Measurements from ENCODE around the gene CX3CR1. TPM values are rescaled to one million over a fixed set of nuclear protein-coding genes. Genes with fewer than 3 reads are reported as not detected.

Gene CX3CR1
- total RNA-seq, 4 donors from 2014 or later = 0.25 to 0.49 (median 0.35) TPM

GRCh38 chr3:39318301-39318700, 38.5 kb upstream of the CX3CR1 start:
- Histone ChIP-seq H3K36me3 (no peaks in the 10 kb centered on the region), H3K27me3 (no peaks in the 10 kb centered on the region), H3K4me1 (no peaks in the 10 kb centered on the region), H3K27ac (no peak overlapping the region), H3K4me3 (no peak overlapping the region), H3K9me3 (no peaks in the 10 kb centered on the region)
- DNase-seq (no peak), ATAC-seq (no peak)
- intact Hi-C loops (cut with DNase I; ENCODE audit: low total_unique reads) (no loop called here), in situ Hi-C loops (cut with MboI; ENCODE audit: low sequenced_read_pairs in 4 of 4) (no loop called here)
- TF ChIP-seq CTCF (IDR thresholded peaks at IDR 0.05 in 4 of 5, conservative IDR thresholded peaks at IDR 0.05 in 1 of 5) = no peak
- no peak for TF ChIP-seq POLR2A (IDR thresholded peaks at IDR 0.05)

- no peak for ATAC-seq
- no peaks in the 10 kb centered on the region for H3K9me3 ChIP-seq
- TF ChIP-seq CTCF (IDR thresholded peaks at IDR 0.05 in 4 of 5, conservative IDR thresholded peaks at IDR 0.05 in 1 of 5) (no peak), POLR2A (IDR thresholded peaks at IDR 0.05) (no peak)
- H3K27ac ChIP-seq = no peak overlapping the region
- in situ Hi-C loops (cut with MboI; ENCODE audit: low sequenced_read_pairs in 4 of 4) (no loop called here), intact Hi-C loops (cut with DNase I; ENCODE audit: low total_unique reads) (no loop called here)
- no peaks in the 10 kb centered on the region for H3K36me3 ChIP-seq
- no peaks in the 10 kb centered on the region for H3K27me3 ChIP-seq
- no peak overlapping the region for H3K4me3 ChIP-seq
- H3K4me1 ChIP-seq = no peaks in the 10 kb centered on the region
- DNase-seq = no peak
These were observed 37.8 kb upstream of the CX3CR1 start for GRCh38 chr3:39317571-39318169.

- no peak for ATAC-seq
- intact Hi-C loops (cut with DNase I; ENCODE audit: low total_unique reads) (no loop called here), in situ Hi-C loops (cut with MboI; ENCODE audit: low sequenced_read_pairs in 4 of 4) (no loop called here)
- TF ChIP-seq CTCF (IDR thresholded peaks at IDR 0.05 in 4 of 5, conservative IDR thresholded peaks at IDR 0.05 in 1 of 5) (no peak), POLR2A (IDR thresholded peaks at IDR 0.05) (no peak)
- Histone ChIP-seq H3K4me1 (no peaks in the 10 kb centered on the region), H3K4me3 (no peak overlapping the region), H3K36me3 (no peaks in the 10 kb centered on the region), H3K27ac (no peak overlapping the region), H3K27me3 (no peaks in the 10 kb centered on the region), H3K9me3 (no peaks in the 10 kb centered on the region)
- no peak for DNase-seq
These were observed 35.6 kb upstream of the CX3CR1 start for GRCh38 chr3:39315420-39315819.

GRCh38 chr3:39313289-39313688, 33.5 kb upstream of the CX3CR1 start:
- H3K36me3 ChIP-seq = no peaks in the 10 kb centered on the region
- H3K4me1 ChIP-seq = no peaks in the 10 kb centered on the region
- H3K4me3 ChIP-seq = no peak overlapping the region
- TF ChIP-seq CTCF (IDR thresholded peaks at IDR 0.05 in 4 of 5, conservative IDR thresholded peaks at IDR 0.05 in 1 of 5) (no peak), POLR2A (IDR thresholded peaks at IDR 0.05) (no peak)
- in situ Hi-C loops (cut with MboI; ENCODE audit: low sequenced_read_pairs in 4 of 4) = no loop called here
- no peaks in the 10 kb centered on the region for H3K27me3 ChIP-seq
- ATAC-seq (no peak), DNase-seq (no peak)
- no peaks in the 10 kb centered on the region for H3K9me3 ChIP-seq
- no peak overlapping the region for H3K27ac ChIP-seq
- intact Hi-C loops (cut with DNase I; ENCODE audit: low total_unique reads) = no loop called here

- in situ Hi-C loops (cut with MboI; ENCODE audit: low sequenced_read_pairs in 4 of 4) (no loop called here), intact Hi-C loops (cut with DNase I; ENCODE audit: low total_unique reads) (no loop called here)
- Histone ChIP-seq H3K9me3 (peaks cover 0 to 12% (median 0%) of the 10 kb centered on the region in 3 donors), H3K4me1 (no peaks in the 10 kb centered on the region), H3K36me3 (no peaks in the 10 kb centered on the region), H3K27ac (no peak overlapping the region), H3K4me3 (no peak overlapping the region), H3K27me3 (peaks cover 0 to 4% (median 0%) of the 10 kb centered on the region in 3 donors)
- no peak for ATAC-seq
- no peak for TF ChIP-seq POLR2A (IDR thresholded peaks at IDR 0.05)
- TF ChIP-seq CTCF (IDR thresholded peaks at IDR 0.05 in 4 of 5, conservative IDR thresholded peaks at IDR 0.05 in 1 of 5) = no peak
- DNase-seq = no peak
These were observed 22.3 kb upstream of the CX3CR1 start for GRCh38 chr3:39302178-39302577.
